HUES6 (cell line): Measurements from ENCODE around the gene CHDH.

Experiments used
- H3K27ac ChIP-seq: 2 replicates; pipeline ENCODE4 v1.7.0; 2013; ENCODE audit warnings: low read depth, mild to moderate bottlenecking, low read length, inconsistent platforms
- H3K27me3 ChIP-seq: 2 replicates; pipeline ENCODE4 v1.6.1; 2013; ENCODE audit warnings: low read length; ENCODE audit not compliant: control insufficient read depth, insufficient read depth
- H3K36me3 ChIP-seq: 2 replicates; pipeline ENCODE4 v1.6.1; 2013; ENCODE audit warnings: low read length; ENCODE audit not compliant: control insufficient read depth, insufficient read depth
- H3K4me1 ChIP-seq: 2 replicates; pipeline ENCODE4 v1.6.1; 2013; ENCODE audit warnings: low read length; ENCODE audit not compliant: control insufficient read depth, insufficient read depth
- H3K4me3 ChIP-seq: 2 replicates; pipeline ENCODE4 v1.5.1; 2013; ENCODE audit warnings: low read depth, low read length
- H3K9ac ChIP-seq: one replicate; pipeline ENCODE4 v1.6.1; 2013; ENCODE audit warnings: mild to moderate bottlenecking, low read length
- H3K9me3 ChIP-seq: 2 replicates; pipeline ENCODE4 v1.6.1; 2013; ENCODE audit warnings: low read depth, low read length; ENCODE audit not compliant: control insufficient read depth, insufficient read depth

Gene CHDH

DNA sequence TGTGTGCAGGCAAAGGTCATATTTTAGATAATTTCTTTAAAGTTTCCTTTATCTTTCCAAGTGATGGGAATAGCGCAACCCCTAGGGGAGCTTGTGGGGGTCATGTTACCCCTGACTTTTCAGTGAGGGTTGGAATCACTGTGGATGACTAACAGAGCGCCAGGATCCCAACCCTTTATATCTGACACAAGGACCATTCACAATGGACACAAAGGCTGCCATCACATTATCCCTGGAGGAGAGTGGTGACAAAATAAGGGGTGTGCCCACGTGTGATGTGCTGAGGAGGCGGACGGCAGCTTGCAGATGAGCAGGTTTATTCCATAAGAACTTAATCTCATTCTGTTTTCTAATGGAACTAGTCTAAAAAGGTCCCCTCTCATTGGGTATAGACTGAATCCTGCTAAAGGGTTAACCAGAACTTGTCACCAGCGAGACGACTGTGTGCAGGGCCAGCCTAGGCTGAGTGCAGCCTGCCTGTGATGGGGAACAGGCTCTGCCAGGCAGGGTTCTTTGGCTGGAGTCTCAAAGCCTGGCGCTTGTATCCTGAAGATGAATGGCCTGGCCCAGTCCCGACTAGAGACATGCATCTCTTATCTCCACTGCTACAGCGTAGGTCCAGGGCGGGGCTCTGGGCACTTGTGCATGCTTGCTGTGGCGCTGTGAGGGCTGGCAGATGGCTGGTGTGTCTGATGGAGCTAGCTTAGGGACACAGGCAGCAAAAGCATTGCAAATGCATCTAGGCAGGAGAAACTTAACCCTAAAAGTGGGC is 50.2 kb downstream of the CHDH start:
- Histone ChIP-seq H3K9me3 (no peaks in the 10 kb centered on the region), H3K4me3 (no peak overlapping the region), H3K9ac (no peak overlapping the region), H3K36me3 (no peaks in the 10 kb centered on the region), H3K27ac (no peak overlapping the region), H3K4me1 (peaks cover 10% of the 10 kb centered on the region; the same call in 1 of the 2 replicates), H3K27me3 (no peaks in the 10 kb centered on the region)

DNA sequence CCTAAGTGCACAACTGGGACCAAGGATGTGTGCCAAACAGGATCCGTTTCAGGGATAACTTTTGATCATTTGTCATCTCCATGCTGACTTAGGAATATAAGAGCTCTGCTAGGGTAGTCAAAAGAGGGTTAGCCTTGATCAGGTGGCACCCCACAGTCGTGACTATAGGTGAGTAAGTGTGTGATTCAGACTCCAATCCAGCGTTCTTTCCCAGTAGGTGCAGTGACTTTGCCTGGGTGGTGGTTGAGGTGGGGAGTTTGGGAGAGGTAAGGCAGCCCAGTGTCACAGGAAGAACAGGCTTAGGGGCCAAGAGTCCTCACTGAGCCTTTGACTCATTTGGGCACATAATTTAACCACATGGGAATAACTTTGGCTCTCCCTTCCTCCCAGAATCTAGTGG is 51.0 kb downstream of the CHDH start:
- H3K36me3 ChIP-seq = no peaks in the 10 kb centered on the region
- no peaks in the 10 kb centered on the region for H3K27me3 ChIP-seq
- peaks cover 10% of the 10 kb centered on the region; the same call in 1 of the 2 replicates for H3K4me1 ChIP-seq
- H3K4me3 ChIP-seq = no peak overlapping the region
- H3K9ac ChIP-seq = no peak overlapping the region
- H3K27ac ChIP-seq = no peak overlapping the region
- H3K9me3 ChIP-seq = no peaks in the 10 kb centered on the region

DNA sequence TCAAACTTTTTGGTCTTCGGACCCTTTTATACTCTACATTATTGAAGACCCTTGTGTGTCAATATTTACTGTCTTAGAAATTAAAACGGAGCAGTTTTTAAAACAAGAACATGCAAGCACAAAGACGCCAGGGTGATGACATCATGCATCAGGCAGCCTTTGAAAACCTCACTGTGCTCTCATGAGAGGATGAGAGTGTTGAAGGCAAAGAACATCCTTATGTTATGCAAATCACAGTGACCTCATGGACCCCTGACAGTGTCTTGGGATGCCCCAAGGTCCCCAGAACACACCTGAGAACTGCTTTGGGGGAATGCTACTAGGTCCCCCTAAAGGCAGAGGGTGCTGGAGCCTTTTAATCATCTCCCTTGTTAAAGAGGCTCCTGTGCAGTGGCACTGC is 51.6 kb downstream of the CHDH start:
- Histone ChIP-seq H3K4me1 (peaks cover 10% of the 10 kb centered on the region; the same call in 1 of the 2 replicates), H3K36me3 (no peaks in the 10 kb centered on the region), H3K9ac (no peak overlapping the region), H3K27ac (no peak overlapping the region), H3K4me3 (no peak overlapping the region), H3K9me3 (no peaks in the 10 kb centered on the region), H3K27me3 (no peaks in the 10 kb centered on the region)

GRCh38 chr3:53792866-53793265 is 53.4 kb downstream of the CHDH start:
- peaks cover 10% of the 10 kb centered on the region; the same call in 1 of the 2 replicates for H3K4me1 ChIP-seq
- no peaks in the 10 kb centered on the region for H3K36me3 ChIP-seq
- H3K27me3 ChIP-seq = no peaks in the 10 kb centered on the region
- H3K9ac ChIP-seq = no peak overlapping the region
- no peak overlapping the region for H3K4me3 ChIP-seq
- no peak overlapping the region for H3K27ac ChIP-seq
- H3K9me3 ChIP-seq = no peaks in the 10 kb centered on the region

DNA sequence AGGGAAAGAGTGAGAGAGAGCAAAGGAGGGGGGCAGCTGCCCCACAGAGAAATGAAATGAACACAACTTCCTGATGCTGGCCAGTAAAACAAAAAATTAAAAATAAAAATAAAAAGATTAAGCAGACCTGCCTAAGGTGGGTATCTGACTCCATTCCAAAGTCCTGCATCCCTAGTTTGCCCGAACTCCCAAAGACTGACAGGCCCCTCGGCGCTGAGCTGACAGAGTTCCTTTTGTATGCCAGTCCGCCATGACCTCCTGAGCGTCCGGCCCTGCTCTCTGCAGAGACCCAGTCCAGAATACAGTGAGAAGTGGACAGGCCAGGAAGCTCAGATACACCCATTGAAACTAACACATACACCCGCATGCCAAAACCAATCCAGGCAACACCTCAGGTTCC is 54.9 kb downstream of the CHDH start:
- Histone ChIP-seq H3K4me3 (no peak overlapping the region), H3K9me3 (no peaks in the 10 kb centered on the region), H3K36me3 (no peaks in the 10 kb centered on the region), H3K27me3 (no peaks in the 10 kb centered on the region; the same call in 1 of the 2 replicates), H3K9ac (no peak overlapping the region), H3K27ac (no peak overlapping the region), H3K4me1 (peaks cover 10% of the 10 kb centered on the region; the same call in 1 of the 2 replicates)

DNA sequence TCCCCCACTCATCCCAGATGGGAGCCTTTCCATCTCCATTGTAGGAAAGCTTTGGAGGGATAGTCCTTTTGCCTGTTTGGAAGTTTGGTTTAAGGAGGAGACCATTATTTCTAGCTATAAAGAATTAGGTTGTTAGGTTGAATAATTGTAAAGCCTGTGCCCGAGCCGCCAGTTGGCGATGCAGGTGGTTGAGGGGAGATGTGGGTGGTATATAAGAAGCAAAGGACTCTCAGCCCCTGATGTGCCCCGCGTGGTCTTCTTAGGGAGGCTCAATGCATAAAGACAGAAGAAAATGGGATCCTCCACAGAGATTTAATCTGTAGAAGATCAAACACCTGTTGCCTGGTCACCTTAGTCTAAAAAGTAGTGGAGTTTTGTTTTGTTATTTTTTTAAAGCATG is 55.7 kb downstream of the CHDH start:
- H3K9me3 ChIP-seq = no peaks in the 10 kb centered on the region
- H3K9ac ChIP-seq = no peak overlapping the region
- H3K4me3 ChIP-seq = no peak overlapping the region
- no peaks in the 10 kb centered on the region; the same call in 1 of the 2 replicates for H3K27me3 ChIP-seq
- no peak overlapping the region for H3K27ac ChIP-seq
- peaks cover 10% of the 10 kb centered on the region; the same call in 1 of the 2 replicates for H3K4me1 ChIP-seq
- no peaks in the 10 kb centered on the region for H3K36me3 ChIP-seq

GRCh38 chr3:53789459-53789858 is 56.8 kb downstream of the CHDH start:
- H3K4me1 ChIP-seq = 0 out of 2 replicates have a peak, but pooled peaks cover 2% of the 10 kb centered on the region
- no peak overlapping the region for H3K27ac ChIP-seq
- H3K4me3 ChIP-seq = no peak overlapping the region
- no peaks in the 10 kb centered on the region for H3K9me3 ChIP-seq
- H3K9ac ChIP-seq = no peak overlapping the region
- no peaks in the 10 kb centered on the region; the same call in 1 of the 2 replicates for H3K27me3 ChIP-seq
- no peaks in the 10 kb centered on the region for H3K36me3 ChIP-seq

- Histone ChIP-seq H3K4me1 (no peaks in the 10 kb centered on the region), H3K27ac (no peak overlapping the region), H3K4me3 (no peak overlapping the region), H3K9ac (no peak overlapping the region), H3K9me3 (no peaks in the 10 kb centered on the region), H3K27me3 (no peaks in the 10 kb centered on the region; the same call in 1 of the 2 replicates), H3K36me3 (no peaks in the 10 kb centered on the region)
These were observed 58.2 kb downstream of the CHDH start for GRCh38 chr3:53788038-53788437.

GRCh38 chr3:53787016-53787415 is 59.2 kb downstream of the CHDH start:
- Histone ChIP-seq H3K27me3 (no peaks in the 10 kb centered on the region; the same call in 1 of the 2 replicates), H3K9ac (no peak overlapping the region), H3K27ac (no peak overlapping the region), H3K4me1 (no peaks in the 10 kb centered on the region), H3K9me3 (no peaks in the 10 kb centered on the region), H3K36me3 (no peaks in the 10 kb centered on the region), H3K4me3 (no peak overlapping the region)

- H3K36me3 ChIP-seq = no peaks in the 10 kb centered on the region
These were observed 65.4 kb downstream of the CHDH start for GRCh38 chr3:53780806-53781205.

GRCh38 chr3:53780171-53780570 is 66.0 kb downstream of the CHDH start:
- Histone ChIP-seq H3K36me3 (no peaks in the 10 kb centered on the region), H3K4me1 (no peaks in the 10 kb centered on the region), H3K27me3 (no peaks in the 10 kb centered on the region), H3K9me3 (no peaks in the 10 kb centered on the region), H3K9ac (no peak overlapping the region), H3K27ac (no peak overlapping the region), H3K4me3 (no peak overlapping the region)

More at GRCh38 chr3:53780806-53781205, 65.4 kb downstream of the CHDH start:
- Histone ChIP-seq H3K27me3 (no peaks in the 10 kb centered on the region), H3K9ac (no peak overlapping the region), H3K4me3 (no peak overlapping the region), H3K4me1 (no peaks in the 10 kb centered on the region), H3K27ac (no peak overlapping the region), H3K9me3 (no peaks in the 10 kb centered on the region)
